Breast epithelium (tissue), 4 donors: ENCODE results near the gene SRF. TPM values are rescaled to one million over a fixed set of nuclear protein-coding genes. Genes with fewer than 3 reads are reported as not detected.

Experiments
- DNase-seq, 2 donors: peaks; one replicate each; pipeline ENCODE4 v3.0.0-alpha.2; 2019; ENCODE audit warnings: low spot score in 2 of 2
- H3K27ac ChIP-seq, 2 donors: fragments of 200-600 bp; sonication (generic) in 1 of 2; one replicate each; pipeline ENCODE4 v1.5.1; 2016 to 2019; ENCODE audit warnings: mild to moderate bottlenecking in 1 of 2
- H3K27me3 ChIP-seq, 2 donors: fragments of 200-600 bp; sonication (generic) in 1 of 2; one replicate each; pipeline versions ENCODE4 v1.5.1 to v1.6.0; 2017 to 2019; ENCODE audit warnings: control low read depth in 1 of 2, mild to moderate bottlenecking in 1 of 2
- H3K36me3 ChIP-seq: fragments of 200-600 bp; one replicate; pipeline ENCODE4 v1.5.1; 2019
- H3K4me1 ChIP-seq, 2 donors: fragments of 200-600 bp; sonication (generic); one replicate each; pipeline ENCODE4 v1.5.1; 2016 to 2019; ENCODE audit warnings: control low read depth in 1 of 2
- H3K4me3 ChIP-seq, 3 donors: fragments of 200-600 bp; sonication (generic); 1 replicate in 2 of 3; 2 replicates in 1 of 3; pipeline ENCODE4 v1.5.1; 2016 to 2019; ENCODE audit warnings: mild to moderate bottlenecking in 3 of 3, moderate library complexity in 2 of 3
- H3K9me3 ChIP-seq, 2 donors: fragments of 200-600 bp; sonication (generic) in 1 of 2; one replicate each; pipeline ENCODE4 v1.5.1; 2016 to 2019; ENCODE audit warnings: control low read depth in 1 of 2
- POLR2A ChIP-seq: fragments of 450-650 bp; IDR thresholded peaks from one replicate; pipeline ENCODE4 v1.6.1; 2016; ENCODE audit warnings: antibody characterized with exemption, mild to moderate bottlenecking, moderate library complexity
- POLR2AphosphoS5 ChIP-seq, 3 donors: sonication (generic); formaldehyde crosslinking; IDR thresholded peaks; one replicate each; pipeline ENCODE4 v1.6.1; 2017; ENCODE audit warnings: antibody characterized with exemption in 3 of 3
- intact Hi-C: fragments of 100-400 bp; cut with DNase I; formaldehyde crosslinking; loops from one replicate; pipeline ENCODE4 v1.15.1; 2023; ENCODE audit warnings: low total_unique reads
- total RNA-seq, 3 donors: library from RNA; depleted of rRNA; stranded (reverse); fragments of >200 nt; gene quantifications; one replicate each; pipeline ENCODE4 v1.1.0, GENCODE V29; 2016
- TF ChIP-seq, protein P1 (sequence below), 3 donors: fragments of 450-650 bp; IDR thresholded peaks; one replicate each; pipeline ENCODE4 v1.5.1; 2016 to 2017; ENCODE audit warnings: antibody characterized with exemption in 3 of 3, mild to moderate bottlenecking in 3 of 3, moderate library complexity in 3 of 3

Gene SRF
- total RNA-seq, 3 donors from 2014 or later = 18.1 to 32.1 (median 28.5) TPM

DNA sequence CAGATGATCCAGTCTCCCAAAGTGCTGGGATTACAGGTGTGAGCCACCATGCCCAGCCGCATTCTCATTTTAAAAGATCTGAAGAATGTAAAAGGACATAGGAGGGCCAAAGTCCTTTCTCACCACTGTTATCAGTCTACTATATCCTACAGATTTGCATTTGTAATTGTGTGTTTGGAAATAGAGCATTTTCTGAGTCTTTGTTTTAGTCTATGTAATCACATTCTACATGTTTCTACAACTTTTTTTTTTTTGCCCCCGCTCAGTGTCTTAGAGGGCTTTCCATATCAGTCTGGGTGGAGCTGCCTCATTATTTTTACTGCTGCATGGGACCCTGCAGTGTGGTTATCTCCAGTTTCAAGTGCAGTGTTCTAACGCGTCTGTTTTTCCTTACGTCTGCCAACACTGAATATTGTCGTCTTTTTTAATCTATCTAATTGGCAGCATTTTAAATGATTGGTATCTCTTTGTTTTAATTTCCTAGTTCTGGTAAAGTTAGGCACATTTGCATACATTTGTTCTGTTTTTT lies 18.8 kb downstream of the SRF start:
- H3K4me1 ChIP-seq = no peaks in the 10 kb centered on the region
- H3K4me3 ChIP-seq = no peak overlapping the region
- TF ChIP-seq, protein P1, sequence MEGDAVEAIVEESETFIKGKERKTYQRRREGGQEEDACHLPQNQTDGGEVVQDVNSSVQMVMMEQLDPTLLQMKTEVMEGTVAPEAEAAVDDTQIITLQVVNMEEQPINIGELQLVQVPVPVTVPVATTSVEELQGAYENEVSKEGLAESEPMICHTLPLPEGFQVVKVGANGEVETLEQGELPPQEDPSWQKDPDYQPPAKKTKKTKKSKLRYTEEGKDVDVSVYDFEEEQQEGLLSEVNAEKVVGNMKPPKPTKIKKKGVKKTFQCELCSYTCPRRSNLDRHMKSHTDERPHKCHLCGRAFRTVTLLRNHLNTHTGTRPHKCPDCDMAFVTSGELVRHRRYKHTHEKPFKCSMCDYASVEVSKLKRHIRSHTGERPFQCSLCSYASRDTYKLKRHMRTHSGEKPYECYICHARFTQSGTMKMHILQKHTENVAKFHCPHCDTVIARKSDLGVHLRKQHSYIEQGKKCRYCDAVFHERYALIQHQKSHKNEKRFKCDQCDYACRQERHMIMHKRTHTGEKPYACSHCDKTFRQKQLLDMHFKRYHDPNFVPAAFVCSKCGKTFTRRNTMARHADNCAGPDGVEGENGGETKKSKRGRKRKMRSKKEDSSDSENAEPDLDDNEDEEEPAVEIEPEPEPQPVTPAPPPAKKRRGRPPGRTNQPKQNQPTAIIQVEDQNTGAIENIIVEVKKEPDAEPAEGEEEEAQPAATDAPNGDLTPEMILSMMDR (IDR thresholded peaks at IDR 0.05) = no peak
- TF ChIP-seq POLR2AphosphoS5 (IDR thresholded peaks at IDR 0.05) (no peak), POLR2A (no peak)
- no peak for DNase-seq
- intact Hi-C loops = no loop called here
- H3K9me3 ChIP-seq = no peaks in the 10 kb centered on the region
- H3K27me3 ChIP-seq = no peaks in the 10 kb centered on the region
- no peak overlapping the region for H3K27ac ChIP-seq
- no peaks in the 10 kb centered on the region for H3K36me3 ChIP-seq

DNA sequence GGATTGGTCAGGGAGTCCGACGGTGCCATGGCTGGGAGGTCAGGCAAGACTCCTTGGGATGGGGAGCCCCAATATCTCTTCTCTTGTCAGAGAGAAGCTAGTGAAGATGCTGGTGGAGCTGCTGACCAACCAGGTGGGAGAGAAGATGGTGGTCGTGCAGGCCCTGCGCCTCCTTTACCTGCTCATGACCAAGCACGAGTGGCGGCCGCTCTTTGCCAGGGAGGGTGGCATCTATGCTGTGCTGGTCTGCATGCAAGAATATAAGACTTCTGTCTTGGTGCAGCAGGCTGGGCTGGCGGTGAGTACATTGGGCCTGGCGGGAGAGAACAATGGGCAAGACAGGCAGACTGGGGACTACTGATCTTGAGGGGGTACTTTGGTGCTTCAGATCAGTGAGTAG lies 21.8 kb downstream of the SRF start:
- intact Hi-C loops = no loop called here
- TF ChIP-seq POLR2A (no peak), POLR2AphosphoS5 (IDR thresholded peaks at IDR 0.05) (no peak)
- TF ChIP-seq, protein P1 (IDR thresholded peaks at IDR 0.05) = no peak
- no peaks in the 10 kb centered on the region for H3K4me1 ChIP-seq
- H3K36me3 ChIP-seq = no peaks in the 10 kb centered on the region
- H3K9me3 ChIP-seq = no peaks in the 10 kb centered on the region
- no peaks in the 10 kb centered on the region for H3K27me3 ChIP-seq
- DNase-seq = no peak
- H3K27ac ChIP-seq = no peak overlapping the region
- H3K4me3 ChIP-seq = no peak overlapping the region

DNA sequence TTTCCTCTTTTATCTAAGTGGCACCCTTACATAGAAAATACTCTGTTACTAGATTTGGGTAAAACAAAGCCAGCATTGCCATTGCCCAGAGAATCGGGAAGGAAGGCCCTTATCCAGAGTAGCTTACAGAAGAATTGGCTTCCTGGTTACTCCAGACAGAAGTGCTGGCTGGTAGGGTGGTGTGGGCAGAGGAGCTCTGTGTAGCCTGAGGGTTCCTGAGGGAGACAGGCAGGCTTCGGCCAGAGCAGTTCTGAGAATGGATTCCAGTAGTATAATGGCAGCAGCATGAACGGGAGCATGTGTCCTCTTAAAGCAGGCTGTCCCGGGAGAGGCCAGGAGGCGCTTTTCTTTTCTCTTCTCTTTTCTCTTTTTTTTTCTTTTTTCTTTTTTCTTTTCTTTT lies 22.9 kb downstream of the SRF start:
- peak in 1 of 2 donors; percentile 9 for DNase-seq
- no peaks in the 10 kb centered on the region for H3K36me3 ChIP-seq
- H3K9me3 ChIP-seq = no peaks in the 10 kb centered on the region

DNA sequence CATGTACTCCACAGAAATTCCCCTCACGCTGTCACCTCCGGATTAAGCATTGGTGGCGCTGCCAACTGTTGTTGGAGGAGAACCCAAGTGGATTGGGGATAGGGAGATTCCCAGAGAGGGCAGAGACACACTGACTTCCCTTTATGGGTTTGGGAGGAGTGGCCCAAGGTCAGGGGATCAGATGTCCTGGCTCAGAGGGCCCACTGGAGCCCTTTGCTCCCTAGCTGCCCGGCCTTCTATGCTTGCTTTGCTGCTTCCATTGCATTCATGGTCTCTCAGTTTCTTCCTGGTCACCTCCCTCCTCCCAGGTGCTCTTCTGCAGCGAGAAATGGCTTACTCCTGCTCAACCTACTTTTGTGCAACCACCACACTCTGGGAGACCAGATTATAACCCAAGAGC lies 25.3 kb downstream of the SRF start:
- TF ChIP-seq POLR2A = no peak
- no peak for TF ChIP-seq POLR2AphosphoS5 (IDR thresholded peaks at IDR 0.05)
- TF ChIP-seq, protein P1 (IDR thresholded peaks at IDR 0.05) = no peak
- peak in 1 of 2 donors; percentile 5 for DNase-seq
- Histone ChIP-seq H3K4me1 (no peaks in the 10 kb centered on the region), H3K27ac (no peak overlapping the region), H3K9me3 (no peaks in the 10 kb centered on the region), H3K27me3 (no peaks in the 10 kb centered on the region), H3K36me3 (no peaks in the 10 kb centered on the region), H3K4me3 (no peak overlapping the region)
- intact Hi-C loops = no loop called here

More for the DNA sequence above, 22.9 kb downstream of the SRF start:
- no peak for TF ChIP-seq POLR2AphosphoS5 (IDR thresholded peaks at IDR 0.05)
- TF ChIP-seq, protein P1 (IDR thresholded peaks at IDR 0.05) = no peak
- no peak for TF ChIP-seq POLR2A
- no peaks in the 10 kb centered on the region for H3K27me3 ChIP-seq
- intact Hi-C loops = no loop called here
- H3K27ac ChIP-seq = no peak overlapping the region
- no peak overlapping the region for H3K4me3 ChIP-seq
- no peaks in the 10 kb centered on the region for H3K4me1 ChIP-seq

DNA sequence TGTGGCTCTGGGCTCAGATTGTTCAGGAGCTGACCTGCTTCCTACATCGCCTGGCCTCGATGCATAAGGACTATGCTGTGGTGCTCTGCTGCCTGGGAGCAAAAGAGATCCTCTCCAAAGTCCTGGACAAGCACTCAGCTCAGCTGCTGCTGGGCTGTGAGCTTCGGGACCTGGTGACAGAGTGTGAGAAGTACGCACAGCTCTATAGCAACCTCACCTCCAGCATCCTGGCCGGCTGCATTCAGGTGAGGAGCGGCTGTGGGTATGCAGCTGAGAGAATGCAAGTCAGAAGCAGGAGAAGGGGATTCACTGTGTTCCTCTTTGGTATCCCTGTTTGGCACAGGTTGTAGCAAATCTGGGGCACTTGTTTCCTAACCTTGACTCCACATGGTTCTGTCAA lies 28.8 kb downstream of the SRF start:
- TF ChIP-seq POLR2AphosphoS5 (IDR thresholded peaks at IDR 0.05) (no peak), POLR2A (no peak)
- TF ChIP-seq, protein P1 (IDR thresholded peaks at IDR 0.05) = no peak
- Histone ChIP-seq H3K4me1 (no peaks in the 10 kb centered on the region), H3K36me3 (no peaks in the 10 kb centered on the region), H3K4me3 (no peak overlapping the region), H3K27me3 (no peaks in the 10 kb centered on the region), H3K27ac (no peak overlapping the region), H3K9me3 (no peaks in the 10 kb centered on the region)
- peak in 1 of 2 donors; percentile 5 for DNase-seq
- intact Hi-C loops = no loop called here
